ENCODE results near the gene C6orf132. TPM values are rescaled to one million over a fixed set of nuclear protein-coding genes. Genes with fewer than 3 reads are reported as not detected.

C6orf132 gene
- total and polyA plus RNA-seq, 2 of the 8 experiments (the other 6 are each of a cell fraction or from before 2014, with no cell fraction given): 31.5 to 64.0 TPM

DNA sequence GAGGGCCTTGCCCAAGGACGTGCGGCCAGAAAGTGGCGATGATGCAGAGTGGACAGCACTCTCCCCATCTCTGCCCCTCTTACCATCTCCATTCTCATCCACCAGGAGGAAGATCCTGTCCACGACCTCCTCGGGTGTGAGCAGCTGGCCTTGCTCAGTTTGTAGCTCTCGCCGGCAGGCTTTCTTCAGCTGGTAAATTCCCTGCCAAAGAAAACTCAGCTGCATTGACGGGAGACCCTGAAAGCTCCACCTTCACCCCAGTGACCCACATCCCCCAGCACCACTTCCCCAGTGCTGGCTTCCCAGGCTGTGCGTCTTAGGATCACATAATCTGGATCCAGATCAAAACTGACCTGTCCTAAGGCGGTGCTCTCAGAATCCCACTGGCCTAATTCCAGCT, 43.2 kb upstream of the C6orf132 start:
- H3K4ac ChIP-seq (replicated peaks; ENCODE audit: insufficient read length, low read depth, low read length): no peak overlapping the region
- FAIRE-seq: no peak
- no peak overlapping the region for H3K27ac ChIP-seq (ENCODE audit: low read depth, low read length)
- no peak overlapping the region for H4K91ac ChIP-seq (replicated peaks; ENCODE audit: insufficient read length, low read length)
- H3K36me3 ChIP-seq (ENCODE audit: control insufficient read depth in 2 of 4, insufficient read depth in 4 of 4, low read length in 3 of 4): no peaks in the 10 kb centered on the region
- H2AFZ ChIP-seq (ENCODE audit: low read length): no peak overlapping the region
- no peak overlapping the region for H3K23ac ChIP-seq (ENCODE audit: insufficient read length)
- H3K14ac ChIP-seq (ENCODE audit: insufficient read length): no peak overlapping the region
- H2BK12ac ChIP-seq (ENCODE audit: low read depth, low read length): peak overlapping the region; percentile 31; the same call in 1 of the 2 replicates
- no peaks in the 10 kb centered on the region for H3K27me3 ChIP-seq (replicated peaks in 1 of 4; ENCODE audit: control insufficient read depth in 3 of 4, extremely low read depth in 1 of 4, insufficient read depth in 3 of 4, low read length in 3 of 4)
- no peaks in the 10 kb centered on the region for H3K79me1 ChIP-seq (ENCODE audit: low read depth, low read length)
- 0 out of 2 replicates have a peak overlapping the region, but pooled peaks have one; percentile 7 for H2BK5ac ChIP-seq (ENCODE audit: low read depth, low read length)
- H3K4me1 ChIP-seq (replicated peaks in 1 of 4; ENCODE audit: control insufficient read depth in 3 of 4, insufficient read depth in 4 of 4, low read length in 3 of 4): peaks cover 0 to 10% (median 4%) of the 10 kb centered on the region in 4 experiments; a peak in 4 of 7 replicates
- TF ChIP-seq EGR1 (IDR thresholded peaks at IDR 0.05; ENCODE audit: borderline replicate concordance, low read depth, low read length) (no peak), HDAC2 (IDR thresholded peaks at IDR 0.05; ENCODE audit: borderline replicate concordance in 1 of 2, low read depth in 2 of 2, low read length in 2 of 2) (no peak), SIRT6 (IDR thresholded peaks at IDR 0.05; ENCODE audit: low read length) (no peak), CHD1 (IDR thresholded peaks at IDR 0.05; ENCODE audit: low read depth, low read length) (no peak), TEAD4 (IDR thresholded peaks at IDR 0.05; ENCODE audit: low read depth, low read length) (no peak), NRF1 (IDR thresholded peaks at IDR 0.05; ENCODE audit: low read depth, low read length) (no peak), CHD2 (IDR thresholded peaks at IDR 0.05; ENCODE audit: low read length) (no peak), CBX8 (IDR thresholded peaks at IDR 0.05; ENCODE audit: borderline replicate concordance, low read depth, low read length) (no peak), RXRA (IDR thresholded peaks at IDR 0.05; ENCODE audit: insufficient read depth, low read depth, low read length) (no peak), CEBPB (IDR thresholded peaks at IDR 0.05; ENCODE audit: low read depth, low read length) (no peak), PHF8 (conservative IDR thresholded peaks at IDR 0.05; ENCODE audit: low read depth, low read length) (no peak), ZNF274 (IDR thresholded peaks at IDR 0.05; ENCODE audit: borderline replicate concordance, extremely low read depth, low read length) (no peak), CTBP2 (IDR thresholded peaks at IDR 0.05; ENCODE audit: borderline replicate concordance, insufficient read depth, insufficient read length, low read length) (no peak), SIX5 (IDR thresholded peaks at IDR 0.05; ENCODE audit: low read depth, low read length) (no peak)
- H3K79me2 ChIP-seq (ENCODE audit: control insufficient read depth in 1 of 2, insufficient read depth in 2 of 2, low read length in 2 of 2): no peaks in the 10 kb centered on the region
- 87% methylated on average over 10 of the region's 10 CpGs; no CpG with 5 or more reads in 1 of the 2 experiments for WGBS, 2 experiments (ENCODE audit: extremely low coverage in 1 of 2, insufficient coverage in 1 of 2, insufficient read length in 1 of 2, insufficient replicate concordance in 2 of 2, low coverage in 1 of 2, low lambda C conversion rate in 2 of 2, missing lambda C conversion rate in 1 of 2)
- DNase-seq (ENCODE audit: low read depth in 1 of 2, low spot score in 2 of 2): no peak
- 0 out of 2 replicates have a peak overlapping the region, but pooled peaks have one; percentile 3 for H2AK5ac ChIP-seq (ENCODE audit: low read depth, low read length)
- no peak overlapping the region for H2BK120ac ChIP-seq (replicated peaks; ENCODE audit: low read depth, low read length)
- H3K4me3 ChIP-seq (ENCODE audit: extremely low read depth in 1 of 4, insufficient read depth in 2 of 4, low read depth in 3 of 4, low read length in 4 of 4): no peak overlapping the region
- H2BK20ac ChIP-seq (ENCODE audit: low read length): 0 out of 2 replicates have a peak overlapping the region, but pooled peaks have one; percentile 86
- POLR2A ChIA-PET (ENCODE audit: partially characterized antibody): interaction anchor here (0.6 to 1.4 kb wide), 5 partner anchors 9 to 135 kb away, joined by 3 read pairs; partner anchors contain the start of genes GUCA1B and TAF8
- H3K9me3 ChIP-seq (ENCODE audit: insufficient read depth in 2 of 2, low read depth in 1 of 2, low read length in 1 of 2): no peaks in the 10 kb centered on the region
- CTCF ChIA-PET (ENCODE audit: partially characterized antibody): interaction anchor here (0.5 to 3.0 kb wide), 15 partner anchors 9 to 1643 kb away, joined by 3 to 12 read pairs (median 4); no protein-coding TSS in a partner anchor
- H3K56ac ChIP-seq (replicated peaks; ENCODE audit: insufficient read length, low read depth, low read length): no peak overlapping the region
- no peaks in the 10 kb centered on the region for H3K23me2 ChIP-seq (ENCODE audit: low read depth, low read length)
- no peak overlapping the region; the same call in 1 of the 2 replicates for H2BK15ac ChIP-seq (ENCODE audit: low read length)
- no peak overlapping the region for H4K8ac ChIP-seq (ENCODE audit: extremely low read depth, insufficient read depth, low read length)
- no peak overlapping the region for H3K4me2 ChIP-seq (ENCODE audit: insufficient read depth in 1 of 2, low read depth in 2 of 2, low read length in 2 of 2)
- no peak overlapping the region for H4K5ac ChIP-seq (ENCODE audit: insufficient read length, low read depth, low read length)
- H3K9ac ChIP-seq (replicated peaks in 1 of 4; ENCODE audit: extremely low read depth in 1 of 4, low read depth in 3 of 4, low read length in 3 of 4): no peak overlapping the region; a peak in 1 of 7 replicates
- no peaks in the 10 kb centered on the region for H4K20me1 ChIP-seq (replicated peaks in 1 of 2; ENCODE audit: control insufficient read depth in 1 of 2, insufficient read depth in 2 of 2, low read length in 2 of 2)
- no peak overlapping the region; the same call in 1 of the 2 replicates for H3K18ac ChIP-seq (ENCODE audit: extremely low read depth, low read length)

Measured in H1 (cell line).